WTC11 (cell line): ENCODE data around the gene NEAT1. TPM values are rescaled to one million over a fixed set of nuclear protein-coding genes. Genes with fewer than 3 reads are reported as not detected.

ENCODE experiments used
- ATAC-seq: fragments of 200-7000 bp; cut with Tn5 transposase; 2 replicates; pipeline ENCODE4 v1.10.0; 2021; ENCODE audit warnings: mild to moderate bottlenecking, moderate library complexity
- CTCF ChIA-PET: fragments of 300-600 bp; sonication (Branson Sonifier 250); formaldehyde crosslinking; loops from one replicate; lab custom pipeline; 2021; ENCODE audit warnings: antibody characterized with exemption; lab: Charles Lee
- POLR2A ChIA-PET: fragments of 350-600 bp; sonication (Branson Sonifier 250); formaldehyde crosslinking; loops from one replicate; lab custom pipeline; 2021; ENCODE audit warnings: antibody characterized with exemption; lab: Charles Lee
- DNase-seq: peaks from one replicate; pipeline ENCODE4 v3.0.0; 2021; ENCODE audit warnings: low spot score
- H3K27ac Mint-ChIP-seq: 2 replicates; pipeline ENCODE4 v1.8.0; 2021; ENCODE audit warnings: mixed read lengths
- H3K27me3 Mint-ChIP-seq: 2 replicates; pipeline ENCODE4 v1.8.0; 2021; ENCODE audit warnings: low read depth, mild to moderate bottlenecking, moderate library complexity, mixed read lengths
- H3K36me3 Mint-ChIP-seq: 2 replicates; pipeline ENCODE4 v1.8.0; 2021; ENCODE audit warnings: mixed read lengths
- H3K4me1 Mint-ChIP-seq: 2 replicates; pipeline ENCODE4 v1.8.0; 2022; ENCODE audit warnings: mixed read lengths
- H3K4me3 Mint-ChIP-seq: 2 replicates; pipeline ENCODE4 v1.8.0; 2021; ENCODE audit warnings: mild to moderate bottlenecking, moderate library complexity, mixed read lengths
- H3K9me3 Mint-ChIP-seq: 2 replicates; pipeline ENCODE4 v1.8.0; 2021; ENCODE audit warnings: mixed read lengths
- CREB1 ChIP-seq: sonication (generic); formaldehyde crosslinking; IDR thresholded peaks from 2 replicates; pipeline ENCODE4 v1.8.0; 2023; ENCODE audit warnings: mild to moderate bottlenecking, missing genetic modification reagents
- EMX1 ChIP-seq: fragments of 250-450 bp; sonication (Bioruptor Pico); IDR thresholded peaks from 2 replicates; pipeline ENCODE4 v1.8.0; 2021; ENCODE audit warnings: mild to moderate bottlenecking
- ETV6 ChIP-seq: sonication (generic); formaldehyde crosslinking; IDR thresholded peaks from 2 replicates; pipeline ENCODE4 v1.8.1; 2022; ENCODE audit warnings: mild to moderate bottlenecking, missing genetic modification reagents
- FOXP1 ChIP-seq: sonication (generic); formaldehyde crosslinking; IDR thresholded peaks from 2 replicates; pipeline ENCODE4 v1.8.0; 2022; ENCODE audit warnings: missing genetic modification reagents, mild to moderate bottlenecking, moderate library complexity, borderline replicate concordance
- OVOL2 ChIP-seq: fragments of 250-450 bp; sonication (Bioruptor Pico); IDR thresholded peaks from 2 replicates; pipeline ENCODE4 v1.9.0; 2021; ENCODE audit warnings: mild to moderate bottlenecking, borderline replicate concordance
- PRRX2 ChIP-seq: fragments of 250-450 bp; sonication (Bioruptor Pico); IDR thresholded peaks from 2 replicates; pipeline ENCODE4 v1.8.0; 2021; ENCODE audit warnings: mild to moderate bottlenecking
- RELA ChIP-seq: sonication (generic); formaldehyde crosslinking; IDR thresholded peaks from 2 replicates; pipeline ENCODE4 v1.8.1; 2022; ENCODE audit warnings: missing genetic modification reagents, mild to moderate bottlenecking, borderline replicate concordance
- SP1 ChIP-seq: sonication (generic); formaldehyde crosslinking; conservative IDR thresholded peaks from 2 replicates; pipeline ENCODE4 v1.8.1; 2022; ENCODE audit warnings: missing genetic modification reagents
- TP53 ChIP-seq: sonication (generic); formaldehyde crosslinking; IDR thresholded peaks from 2 replicates; pipeline ENCODE4 v1.8.1; 2023; ENCODE audit warnings: mild to moderate bottlenecking, missing genetic modification reagents
- ZBTB21 ChIP-seq: sonication (generic); formaldehyde crosslinking; IDR thresholded peaks from 2 replicates; pipeline ENCODE4 v1.8.1; 2023; ENCODE audit warnings: mild to moderate bottlenecking, missing genetic modification reagents, borderline replicate concordance
- ZNF263 ChIP-seq: sonication (generic); formaldehyde crosslinking; IDR thresholded peaks from 2 replicates; pipeline ENCODE4 v1.8.1; 2022; ENCODE audit warnings: low read depth, mild to moderate bottlenecking, moderate library complexity, missing genetic modification reagents
- ZNF671 ChIP-seq: fragments of 250-450 bp; sonication (Bioruptor Pico); IDR thresholded peaks from 2 replicates; pipeline ENCODE4 v1.8.0; 2021; ENCODE audit warnings: mild to moderate bottlenecking
- total RNA-seq: library from RNA; stranded (reverse); gene quantifications from 3 replicates; pipeline ENCODE4 v1.2.3, GENCODE V29; 2021
- TF ChIP-seq, protein P1 (sequence below): sonication (generic); formaldehyde crosslinking; IDR thresholded peaks from 2 replicates; pipeline ENCODE4 v1.8.0; 2023; ENCODE audit warnings: missing genetic modification reagents, mild to moderate bottlenecking, borderline replicate concordance
- TF ChIP-seq, protein P2 (sequence below): fragments of 250-450 bp; sonication (Bioruptor Pico); IDR thresholded peaks from 2 replicates; pipeline ENCODE4 v1.9.0; 2021; ENCODE audit warnings: mild to moderate bottlenecking
- TF ChIP-seq, protein P3 (sequence below): fragments of 200-600 bp; IDR thresholded peaks from 2 replicates; pipeline ENCODE4 v1.8.0; 2022; ENCODE audit warnings: antibody characterized with exemption
- TF ChIP-seq, protein P4 (sequence below): sonication (generic); formaldehyde crosslinking; IDR thresholded peaks from 2 replicates; pipeline ENCODE4 v1.8.1; 2023; ENCODE audit warnings: mild to moderate bottlenecking, missing genetic modification reagents
- TF ChIP-seq, protein P5 (sequence below): sonication (generic); formaldehyde crosslinking; IDR thresholded peaks from 2 replicates; pipeline ENCODE4 v1.8.1; 2023; ENCODE audit warnings: mild to moderate bottlenecking, missing genetic modification reagents, moderate library complexity

NEAT1 gene
- total RNA-seq, 1 experiment from 2014 or later: 38.1 TPM

DNA sequence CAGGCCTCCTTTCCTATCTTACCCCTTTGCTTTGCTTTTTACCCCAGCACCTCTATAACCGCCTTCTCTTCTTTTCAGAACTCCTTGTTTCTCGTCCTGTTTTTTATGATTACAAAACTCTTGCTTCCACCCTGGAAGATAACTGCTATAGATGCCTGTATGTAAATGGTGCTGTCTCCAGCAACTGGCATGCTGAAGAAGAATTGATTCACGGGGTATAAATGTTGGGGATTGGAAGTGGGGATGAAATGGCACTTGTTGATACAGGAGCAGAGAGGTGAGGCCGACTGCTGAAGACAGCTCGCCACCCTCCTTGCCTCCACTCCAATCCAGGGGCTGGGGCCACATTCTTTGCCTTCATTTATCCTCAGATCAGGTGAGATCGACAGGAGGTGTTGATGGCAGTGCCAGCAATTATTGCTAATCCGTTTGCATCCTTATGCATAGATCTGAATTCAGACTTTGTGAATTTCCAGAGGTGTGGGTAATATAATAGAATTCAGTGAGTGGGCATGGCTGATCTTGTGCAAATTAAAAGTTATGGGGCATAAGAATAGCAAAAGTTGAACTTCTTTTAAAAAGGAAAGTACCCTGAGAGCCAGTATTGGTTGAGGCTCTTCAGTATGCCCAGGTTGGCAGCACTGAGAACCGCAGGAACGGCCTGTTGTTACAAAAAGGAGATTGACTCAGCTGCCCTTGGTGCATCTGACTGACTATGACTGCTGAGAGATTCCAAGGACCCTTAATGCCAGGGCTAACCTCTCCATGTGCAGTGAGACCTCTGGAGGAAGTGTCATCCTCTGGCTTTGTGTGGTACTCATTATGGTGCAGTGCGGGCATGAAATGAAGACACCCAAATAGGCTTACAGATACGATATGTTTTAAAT, 5.3 kb downstream of the NEAT1 start (continued):
- TF ChIP-seq, protein P1, sequence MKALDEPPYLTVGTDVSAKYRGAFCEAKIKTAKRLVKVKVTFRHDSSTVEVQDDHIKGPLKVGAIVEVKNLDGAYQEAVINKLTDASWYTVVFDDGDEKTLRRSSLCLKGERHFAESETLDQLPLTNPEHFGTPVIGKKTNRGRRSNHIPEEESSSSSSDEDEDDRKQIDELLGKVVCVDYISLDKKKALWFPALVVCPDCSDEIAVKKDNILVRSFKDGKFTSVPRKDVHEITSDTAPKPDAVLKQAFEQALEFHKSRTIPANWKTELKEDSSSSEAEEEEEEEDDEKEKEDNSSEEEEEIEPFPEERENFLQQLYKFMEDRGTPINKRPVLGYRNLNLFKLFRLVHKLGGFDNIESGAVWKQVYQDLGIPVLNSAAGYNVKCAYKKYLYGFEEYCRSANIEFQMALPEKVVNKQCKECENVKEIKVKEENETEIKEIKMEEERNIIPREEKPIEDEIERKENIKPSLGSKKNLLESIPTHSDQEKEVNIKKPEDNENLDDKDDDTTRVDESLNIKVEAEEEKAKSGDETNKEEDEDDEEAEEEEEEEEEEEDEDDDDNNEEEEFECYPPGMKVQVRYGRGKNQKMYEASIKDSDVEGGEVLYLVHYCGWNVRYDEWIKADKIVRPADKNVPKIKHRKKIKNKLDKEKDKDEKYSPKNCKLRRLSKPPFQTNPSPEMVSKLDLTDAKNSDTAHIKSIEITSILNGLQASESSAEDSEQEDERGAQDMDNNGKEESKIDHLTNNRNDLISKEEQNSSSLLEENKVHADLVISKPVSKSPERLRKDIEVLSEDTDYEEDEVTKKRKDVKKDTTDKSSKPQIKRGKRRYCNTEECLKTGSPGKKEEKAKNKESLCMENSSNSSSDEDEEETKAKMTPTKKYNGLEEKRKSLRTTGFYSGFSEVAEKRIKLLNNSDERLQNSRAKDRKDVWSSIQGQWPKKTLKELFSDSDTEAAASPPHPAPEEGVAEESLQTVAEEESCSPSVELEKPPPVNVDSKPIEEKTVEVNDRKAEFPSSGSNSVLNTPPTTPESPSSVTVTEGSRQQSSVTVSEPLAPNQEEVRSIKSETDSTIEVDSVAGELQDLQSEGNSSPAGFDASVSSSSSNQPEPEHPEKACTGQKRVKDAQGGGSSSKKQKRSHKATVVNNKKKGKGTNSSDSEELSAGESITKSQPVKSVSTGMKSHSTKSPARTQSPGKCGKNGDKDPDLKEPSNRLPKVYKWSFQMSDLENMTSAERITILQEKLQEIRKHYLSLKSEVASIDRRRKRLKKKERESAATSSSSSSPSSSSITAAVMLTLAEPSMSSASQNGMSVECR (CRISPR knock-in tag): no peak
- TF ChIP-seq CREB1 (CRISPR knock-in tag): no peak

DNA sequence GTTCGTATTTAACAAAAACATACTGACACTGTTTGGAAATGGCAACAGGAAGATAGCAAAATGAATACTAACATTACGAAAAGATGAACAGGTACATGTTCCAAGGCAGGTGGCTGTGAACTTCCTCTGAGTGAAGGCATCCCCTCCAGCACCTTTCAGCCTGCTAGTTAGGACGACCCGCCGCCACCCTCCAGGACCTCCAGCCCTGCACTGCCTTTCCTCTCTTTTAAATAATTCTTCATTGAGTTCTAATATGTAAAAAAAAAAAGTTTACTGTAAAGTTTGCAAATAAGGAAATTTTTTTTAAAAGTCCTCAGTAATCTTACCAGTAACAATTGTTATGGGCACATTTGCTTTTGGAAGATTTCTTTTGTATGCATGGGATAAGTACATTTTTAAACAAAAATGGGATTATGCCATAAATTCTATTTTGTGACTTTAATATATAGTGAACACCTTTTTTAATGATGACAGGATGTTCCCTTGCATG, 6.0 kb downstream of the NEAT1 start:
- Mint-ChIP-seq H3K27me3 (no peaks in the 10 kb centered on the region), H3K4me1 (peaks cover 68% of the 10 kb centered on the region), H3K4me3 (peak overlapping the region; percentile 26; the same call in 1 of the 2 replicates), H3K27ac (peak overlapping the region; percentile 15; the same call in 1 of the 2 replicates), H3K9me3 (no peaks in the 10 kb centered on the region), H3K36me3 (no peaks in the 10 kb centered on the region)
- POLR2A ChIA-PET: interaction anchor here (1.5 kb wide), 1 partner anchor 59 kb away, joined by 3 read pairs; no protein-coding TSS in a partner anchor
- DNase-seq: no peak
- no peak for ATAC-seq
- CTCF ChIA-PET: no interaction called here
- TF ChIP-seq ZNF263 (CRISPR knock-in tag) (no peak), EMX1 (CRISPR knock-in tag) (no peak), SP1 (CRISPR knock-in tag) (no peak), ZNF671 (CRISPR knock-in tag) (no peak), TP53 (CRISPR knock-in tag) (no peak), ETV6 (CRISPR knock-in tag) (no peak), PRRX2 (CRISPR knock-in tag) (no peak), ZBTB21 (CRISPR knock-in tag) (no peak), FOXP1 (CRISPR knock-in tag) (no peak), RELA (CRISPR knock-in tag) (no peak), OVOL2 (CRISPR knock-in tag) (no peak)
- TF ChIP-seq, protein P2, sequence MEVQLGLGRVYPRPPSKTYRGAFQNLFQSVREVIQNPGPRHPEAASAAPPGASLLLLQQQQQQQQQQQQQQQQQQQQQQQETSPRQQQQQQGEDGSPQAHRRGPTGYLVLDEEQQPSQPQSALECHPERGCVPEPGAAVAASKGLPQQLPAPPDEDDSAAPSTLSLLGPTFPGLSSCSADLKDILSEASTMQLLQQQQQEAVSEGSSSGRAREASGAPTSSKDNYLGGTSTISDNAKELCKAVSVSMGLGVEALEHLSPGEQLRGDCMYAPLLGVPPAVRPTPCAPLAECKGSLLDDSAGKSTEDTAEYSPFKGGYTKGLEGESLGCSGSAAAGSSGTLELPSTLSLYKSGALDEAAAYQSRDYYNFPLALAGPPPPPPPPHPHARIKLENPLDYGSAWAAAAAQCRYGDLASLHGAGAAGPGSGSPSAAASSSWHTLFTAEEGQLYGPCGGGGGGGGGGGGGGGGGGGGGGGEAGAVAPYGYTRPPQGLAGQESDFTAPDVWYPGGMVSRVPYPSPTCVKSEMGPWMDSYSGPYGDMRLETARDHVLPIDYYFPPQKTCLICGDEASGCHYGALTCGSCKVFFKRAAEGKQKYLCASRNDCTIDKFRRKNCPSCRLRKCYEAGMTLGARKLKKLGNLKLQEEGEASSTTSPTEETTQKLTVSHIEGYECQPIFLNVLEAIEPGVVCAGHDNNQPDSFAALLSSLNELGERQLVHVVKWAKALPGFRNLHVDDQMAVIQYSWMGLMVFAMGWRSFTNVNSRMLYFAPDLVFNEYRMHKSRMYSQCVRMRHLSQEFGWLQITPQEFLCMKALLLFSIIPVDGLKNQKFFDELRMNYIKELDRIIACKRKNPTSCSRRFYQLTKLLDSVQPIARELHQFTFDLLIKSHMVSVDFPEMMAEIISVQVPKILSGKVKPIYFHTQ (CRISPR knock-in tag): no peak
- TF ChIP-seq, protein P1 (CRISPR knock-in tag): no peak
- TF ChIP-seq, protein P3, sequence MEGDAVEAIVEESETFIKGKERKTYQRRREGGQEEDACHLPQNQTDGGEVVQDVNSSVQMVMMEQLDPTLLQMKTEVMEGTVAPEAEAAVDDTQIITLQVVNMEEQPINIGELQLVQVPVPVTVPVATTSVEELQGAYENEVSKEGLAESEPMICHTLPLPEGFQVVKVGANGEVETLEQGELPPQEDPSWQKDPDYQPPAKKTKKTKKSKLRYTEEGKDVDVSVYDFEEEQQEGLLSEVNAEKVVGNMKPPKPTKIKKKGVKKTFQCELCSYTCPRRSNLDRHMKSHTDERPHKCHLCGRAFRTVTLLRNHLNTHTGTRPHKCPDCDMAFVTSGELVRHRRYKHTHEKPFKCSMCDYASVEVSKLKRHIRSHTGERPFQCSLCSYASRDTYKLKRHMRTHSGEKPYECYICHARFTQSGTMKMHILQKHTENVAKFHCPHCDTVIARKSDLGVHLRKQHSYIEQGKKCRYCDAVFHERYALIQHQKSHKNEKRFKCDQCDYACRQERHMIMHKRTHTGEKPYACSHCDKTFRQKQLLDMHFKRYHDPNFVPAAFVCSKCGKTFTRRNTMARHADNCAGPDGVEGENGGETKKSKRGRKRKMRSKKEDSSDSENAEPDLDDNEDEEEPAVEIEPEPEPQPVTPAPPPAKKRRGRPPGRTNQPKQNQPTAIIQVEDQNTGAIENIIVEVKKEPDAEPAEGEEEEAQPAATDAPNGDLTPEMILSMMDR: no peak
- TF ChIP-seq, protein P4, sequence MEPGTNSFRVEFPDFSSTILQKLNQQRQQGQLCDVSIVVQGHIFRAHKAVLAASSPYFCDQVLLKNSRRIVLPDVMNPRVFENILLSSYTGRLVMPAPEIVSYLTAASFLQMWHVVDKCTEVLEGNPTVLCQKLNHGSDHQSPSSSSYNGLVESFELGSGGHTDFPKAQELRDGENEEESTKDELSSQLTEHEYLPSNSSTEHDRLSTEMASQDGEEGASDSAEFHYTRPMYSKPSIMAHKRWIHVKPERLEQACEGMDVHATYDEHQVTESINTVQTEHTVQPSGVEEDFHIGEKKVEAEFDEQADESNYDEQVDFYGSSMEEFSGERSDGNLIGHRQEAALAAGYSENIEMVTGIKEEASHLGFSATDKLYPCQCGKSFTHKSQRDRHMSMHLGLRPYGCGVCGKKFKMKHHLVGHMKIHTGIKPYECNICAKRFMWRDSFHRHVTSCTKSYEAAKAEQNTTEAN (CRISPR knock-in tag): no peak
- TF ChIP-seq, protein P5, sequence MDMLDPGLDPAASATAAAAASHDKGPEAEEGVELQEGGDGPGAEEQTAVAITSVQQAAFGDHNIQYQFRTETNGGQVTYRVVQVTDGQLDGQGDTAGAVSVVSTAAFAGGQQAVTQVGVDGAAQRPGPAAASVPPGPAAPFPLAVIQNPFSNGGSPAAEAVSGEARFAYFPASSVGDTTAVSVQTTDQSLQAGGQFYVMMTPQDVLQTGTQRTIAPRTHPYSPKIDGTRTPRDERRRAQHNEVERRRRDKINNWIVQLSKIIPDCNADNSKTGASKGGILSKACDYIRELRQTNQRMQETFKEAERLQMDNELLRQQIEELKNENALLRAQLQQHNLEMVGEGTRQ (CRISPR knock-in tag): no peak
